ENCODE measurements around the gene SLC4A5.
"Not testable (repeated sequence)": the region's sequence is repeated elsewhere in the genome, so short reads cannot be mapped to it uniquely, and the experiment has no call there.

Gene SLC4A5

GRCh38 chr2:74198023-74198460, 145.2 kb downstream of the SLC4A5 start:
- ChIA-PET POLR2A (interaction anchor here (0.6 to 3.6 kb wide), 10 partner anchors 10 to 295 kb away, joined by 3 to 26 read pairs (median 6); partner anchors contain the start of gene MOB1A), CTCF (interaction anchor here (1.1 to 6.8 kb wide), 15 partner anchors 9 to 179 kb away, joined by 3 to 75 read pairs (median 6); partner anchors contain the start of gene MOB1A)
- no peak for TF ChIP-seq CTCF (IDR thresholded peaks at IDR 0.05; ENCODE audit: control extremely low read depth, extremely low read depth, low read depth, missing control alignments)
- no peak for DNase-seq (ENCODE audit: extremely low spot score)

- ChIA-PET POLR2A (interaction anchor here (0.5 to 1.4 kb wide), 2 partner anchors 12 to 18 kb away, joined by 3 to 5 read pairs; partner anchors contain the start of gene MOB1A), CTCF (interaction anchor here (0.7 to 6.8 kb wide), 6 partner anchors 8 to 53 kb away, joined by 3 to 75 read pairs (median 10); partner anchors contain the start of gene MOB1A)
- DNase-seq (ENCODE audit: extremely low spot score) = no peak
- no peak for TF ChIP-seq CTCF (IDR thresholded peaks at IDR 0.05; ENCODE audit: control extremely low read depth, extremely low read depth, low read depth, missing control alignments)
Measured at GRCh38 chr2:74197049-74197448, 146.2 kb downstream of the SLC4A5 start.

GRCh38 chr2:74194799-74195198, 148.4 kb downstream of the SLC4A5 start:
- POLR2A ChIA-PET = no interaction called here

GRCh38 chr2:74191596-74192380, 151.4 kb downstream of the SLC4A5 start:
- ChIA-PET POLR2A (interaction anchor here (0.6 to 0.8 kb wide), 2 partner anchors 9 to 16 kb away, joined by 4 to 5 read pairs; no protein-coding TSS in a partner anchor), CTCF (interaction anchor here (1.0 to 2.6 kb wide), 6 partner anchors 10 to 45 kb away, joined by 3 to 10 read pairs (median 6); partner anchors contain the start of gene MOB1A)
- no peak for DNase-seq (ENCODE audit: extremely low spot score)
- no peak for TF ChIP-seq CTCF (IDR thresholded peaks at IDR 0.05; ENCODE audit: control extremely low read depth, extremely low read depth, low read depth, missing control alignments)

More at GRCh38 chr2:74194799-74195198, 148.4 kb downstream of the SLC4A5 start:
- no peak for DNase-seq (ENCODE audit: extremely low spot score)
- CTCF ChIA-PET = no interaction called here
- TF ChIP-seq CTCF (IDR thresholded peaks at IDR 0.05; ENCODE audit: control extremely low read depth, extremely low read depth, low read depth, missing control alignments) = no peak

- no peak for DNase-seq (ENCODE audit: extremely low spot score)
- ChIA-PET CTCF (interaction anchor here (3.1 kb wide), 1 partner anchor 9 kb away, joined by 15 read pairs; the partner anchor contains the start of gene MTHFD2), POLR2A (interaction anchor here (0.7 to 1.3 kb wide), 3 partner anchors 11 to 452 kb away, joined by 3 to 10 read pairs (median 5); partner anchors contain the start of genes MTHFD2 and TPRKB)
- no peak for TF ChIP-seq CTCF (IDR thresholded peaks at IDR 0.05; ENCODE audit: control extremely low read depth, extremely low read depth, low read depth, missing control alignments)
Measured at GRCh38 chr2:74188696-74189095, 154.5 kb downstream of the SLC4A5 start.

- no peak for TF ChIP-seq CTCF (IDR thresholded peaks at IDR 0.05; ENCODE audit: control extremely low read depth, extremely low read depth, low read depth, missing control alignments)
- DNase-seq (ENCODE audit: extremely low spot score) = no peak
- CTCF ChIA-PET = interaction anchor here (1.0 to 3.1 kb wide), 2 partner anchors 10 to 13 kb away, joined by 3 to 15 read pairs; partner anchors contain the start of gene MTHFD2
- POLR2A ChIA-PET = interaction anchor here (0.7 to 1.3 kb wide), 3 partner anchors 10 to 451 kb away, joined by 3 to 10 read pairs (median 5); partner anchors contain the start of genes MTHFD2 and TPRKB
Measured at GRCh38 chr2:74188018-74188601, 155.1 kb downstream of the SLC4A5 start.

GRCh38 chr2:74186706-74187105, 156.5 kb downstream of the SLC4A5 start:
- POLR2A ChIA-PET; DNase-seq (ENCODE audit: extremely low spot score): not testable (repeated sequence)
- CTCF ChIA-PET = interaction anchor here (0.9 to 3.7 kb wide), 2 partner anchors 8 to 11 kb away, joined by 3 to 26 read pairs; partner anchors contain the start of genes MOB1A and MTHFD2
